Measurements from ENCODE around the gene LGI1.

- no peak for TF ChIP-seq POLR2A (IDR thresholded peaks at IDR 0.05; ENCODE audit: extremely low read depth, insufficient read length)
- TF ChIP-seq CTCF (IDR thresholded peaks at IDR 0.05; ENCODE audit: low read depth, low read length): no peak
Measured at GRCh38 chr10:93742633-93743349, 14.9 kb upstream of the LGI1 start.

Measured in NB4 (cell line).